Osteoblast (primary cell): Measurements from ENCODE around the gene RANBP10. TPM values are rescaled to one million over a fixed set of nuclear protein-coding genes. Genes with fewer than 3 reads are reported as not detected.

Source experiments
- DNase-seq: peaks from one replicate; pipeline ENCODE4 v3.0.0; 2011; ENCODE audit warnings: low spot score, mixed read lengths; ENCODE audit not compliant: insufficient read length; ENCODE audit errors: missing footprints
- H2AFZ ChIP-seq: 2 replicates; pipeline ENCODE4 v1.6.0; 2011; ENCODE audit warnings: mild to moderate bottlenecking, low read length
- H3K27ac ChIP-seq: 2 replicates; pipeline ENCODE4 v1.5.1; 2011; ENCODE audit warnings: mild to moderate bottlenecking, low read depth, low read length, moderate library complexity
- H3K27me3 ChIP-seq: 2 replicates; pipeline ENCODE4 v1.6.0; 2012; ENCODE audit warnings: mild to moderate bottlenecking, control low read depth, inconsistent platforms, low read length, moderate library complexity; ENCODE audit not compliant: insufficient read depth
- H3K36me3 ChIP-seq: 2 replicates; pipeline ENCODE4 v1.5.1; 2011; ENCODE audit warnings: mild to moderate bottlenecking, low read length, control low read depth, moderate library complexity; ENCODE audit not compliant: insufficient read depth
- H3K4me1 ChIP-seq: 2 replicates; pipeline ENCODE4 v1.5.1; 2011; ENCODE audit warnings: mild to moderate bottlenecking, low read length, control low read depth, moderate library complexity; ENCODE audit not compliant: insufficient read depth
- H3K4me2 ChIP-seq: 2 replicates; pipeline ENCODE4 v1.6.0; 2011; ENCODE audit warnings: mild to moderate bottlenecking, low read length; ENCODE audit not compliant: insufficient read depth
- H3K4me3 ChIP-seq: fragments of 200-600 bp; sonication (generic); 3 replicates; pipeline ENCODE4 v1.5.1; 2012; ENCODE audit warnings: mild to moderate bottlenecking, low read length, inconsistent platforms; ENCODE audit not compliant: insufficient read depth
- H3K79me2 ChIP-seq: 2 replicates; pipeline ENCODE4 v1.6.0; 2012; ENCODE audit warnings: mild to moderate bottlenecking, low read length, control low read depth, inconsistent platforms; ENCODE audit not compliant: insufficient read depth
- H3K9me3 ChIP-seq: 2 replicates; pipeline ENCODE4 v1.5.1; 2011; ENCODE audit warnings: low read depth, low read length, control low read depth
- H4K20me1 ChIP-seq: 2 replicates; pipeline ENCODE4 v1.6.0; 2012; ENCODE audit warnings: mild to moderate bottlenecking, low read length, control low read depth; ENCODE audit not compliant: insufficient read depth
- CTCF ChIP-seq: IDR thresholded peaks from 2 replicates; pipeline ENCODE4 v1.5.1; 2011; ENCODE audit warnings: mild to moderate bottlenecking, low read depth, low read length, moderate library complexity; ENCODE audit errors: extremely low read depth
- total RNA-seq: library from RNA; depleted of rRNA; stranded (reverse); fragments of >200 nt; gene quantifications from 2 replicates; pipeline ENCODE4 v1.2.3, GENCODE V29; 2012

The RANBP10 gene
- total RNA-seq, 1 donor: 5.4 TPM

GRCh38 chr16:67773099-67773498, 33.3 kb downstream of the RANBP10 start:
- Histone ChIP-seq H3K4me2 (no peak overlapping the region), H3K4me1 (no peaks in the 10 kb centered on the region), H3K79me2 (peaks cover 13% of the 10 kb centered on the region)

GRCh38 chr16:67770346-67770991, 35.9 kb downstream of the RANBP10 start:
- Histone ChIP-seq H3K27me3 (no peaks in the 10 kb centered on the region), H3K4me1 (no peaks in the 10 kb centered on the region), H3K27ac (no peak overlapping the region), H3K4me3 (no peak overlapping the region), H3K9me3 (no peaks in the 10 kb centered on the region), H4K20me1 (peaks cover 11% of the 10 kb centered on the region), H2AFZ (no peak overlapping the region), H3K36me3 (peaks cover 4% of the 10 kb centered on the region), H3K79me2 (peaks cover 13% of the 10 kb centered on the region), H3K4me2 (no peak overlapping the region)
- no peak for DNase-seq
- no peak for TF ChIP-seq CTCF

More at GRCh38 chr16:67773099-67773498, 33.3 kb downstream of the RANBP10 start:
- Histone ChIP-seq H3K27ac (no peak overlapping the region), H3K27me3 (no peaks in the 10 kb centered on the region), H3K4me3 (no peak overlapping the region), H4K20me1 (peaks cover 11% of the 10 kb centered on the region), H3K9me3 (no peaks in the 10 kb centered on the region), H2AFZ (no peak overlapping the region), H3K36me3 (peaks cover 4% of the 10 kb centered on the region)
- no peak for DNase-seq
- TF ChIP-seq CTCF: no peak

- peaks cover 8% of the 10 kb centered on the region for H3K79me2 ChIP-seq
- no peaks in the 10 kb centered on the region for H3K9me3 ChIP-seq
- H2AFZ ChIP-seq: no peak overlapping the region
- H3K4me2 ChIP-seq: no peak overlapping the region
- no peaks in the 10 kb centered on the region for H3K27me3 ChIP-seq
- no peaks in the 10 kb centered on the region for H3K4me1 ChIP-seq
- no peak for TF ChIP-seq CTCF
- H3K27ac ChIP-seq: no peak overlapping the region
- peaks cover 5% of the 10 kb centered on the region for H4K20me1 ChIP-seq
- peaks cover 4% of the 10 kb centered on the region for H3K36me3 ChIP-seq
- DNase-seq: peak; percentile 77
- H3K4me3 ChIP-seq: no peak overlapping the region
Measured at GRCh38 chr16:67767953-67768352, 38.4 kb downstream of the RANBP10 start.

GRCh38 chr16:67766291-67766690, 40.1 kb downstream of the RANBP10 start:
- no peak overlapping the region for H2AFZ ChIP-seq
- peaks cover 5% of the 10 kb centered on the region for H4K20me1 ChIP-seq
- no peaks in the 10 kb centered on the region for H3K27me3 ChIP-seq
- no peak overlapping the region for H3K27ac ChIP-seq
- no peak overlapping the region for H3K4me3 ChIP-seq
- H3K9me3 ChIP-seq: no peaks in the 10 kb centered on the region
- TF ChIP-seq CTCF: no peak
- no peaks in the 10 kb centered on the region for H3K79me2 ChIP-seq
- no peak overlapping the region for H3K4me2 ChIP-seq
- no peaks in the 10 kb centered on the region for H3K4me1 ChIP-seq
- no peak for DNase-seq
- no peaks in the 10 kb centered on the region for H3K36me3 ChIP-seq
